Coronary artery (tissue), 2 donors: ENCODE measurements around the gene MAML3.

Experiments used
- DNase-seq: peaks from one replicate; pipeline ENCODE4 v3.0.0-alpha.2; 2017; ENCODE audit warnings: low spot score
- H3K27ac ChIP-seq, 2 donors: fragments of 200-600 bp; sonication (generic); one replicate each; pipeline ENCODE4 v1.5.1; 2016 to 2019
- H3K4me3 ChIP-seq: fragments of 200-600 bp; sonication (generic); 2 replicates; pipeline ENCODE4 v1.5.1; 2016; ENCODE audit warnings: mild to moderate bottlenecking, moderate library complexity
- TF ChIP-seq, protein P1 (sequence below): fragments of 200-600 bp; sonication (generic); IDR thresholded peaks from one replicate; pipeline ENCODE4 v1.5.1; 2019; ENCODE audit warnings: antibody characterized with exemption

The MAML3 gene

DNA sequence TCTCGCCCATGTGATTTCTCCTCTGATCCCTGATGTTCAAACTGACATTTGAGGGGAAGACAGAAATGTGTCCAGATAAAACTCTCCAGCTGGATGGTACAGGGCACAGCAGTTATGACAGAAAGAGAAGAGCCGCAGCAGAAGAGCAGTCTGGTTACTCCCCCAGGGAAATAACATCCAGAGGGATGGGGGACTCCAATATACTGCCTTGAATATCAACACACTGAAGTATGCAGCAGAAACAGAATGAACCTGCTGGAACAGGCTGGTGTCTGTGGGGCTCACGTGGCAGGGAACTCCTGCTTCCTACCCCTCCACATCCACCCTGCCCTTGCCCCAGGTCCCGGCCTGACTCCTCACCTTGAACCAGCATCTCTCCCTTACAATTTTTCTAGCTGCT, 394.9 kb downstream of the MAML3 start:
- Histone ChIP-seq H3K4me3 (no peak overlapping the region), H3K27ac (no peak overlapping the region)
- TF ChIP-seq, protein P1, sequence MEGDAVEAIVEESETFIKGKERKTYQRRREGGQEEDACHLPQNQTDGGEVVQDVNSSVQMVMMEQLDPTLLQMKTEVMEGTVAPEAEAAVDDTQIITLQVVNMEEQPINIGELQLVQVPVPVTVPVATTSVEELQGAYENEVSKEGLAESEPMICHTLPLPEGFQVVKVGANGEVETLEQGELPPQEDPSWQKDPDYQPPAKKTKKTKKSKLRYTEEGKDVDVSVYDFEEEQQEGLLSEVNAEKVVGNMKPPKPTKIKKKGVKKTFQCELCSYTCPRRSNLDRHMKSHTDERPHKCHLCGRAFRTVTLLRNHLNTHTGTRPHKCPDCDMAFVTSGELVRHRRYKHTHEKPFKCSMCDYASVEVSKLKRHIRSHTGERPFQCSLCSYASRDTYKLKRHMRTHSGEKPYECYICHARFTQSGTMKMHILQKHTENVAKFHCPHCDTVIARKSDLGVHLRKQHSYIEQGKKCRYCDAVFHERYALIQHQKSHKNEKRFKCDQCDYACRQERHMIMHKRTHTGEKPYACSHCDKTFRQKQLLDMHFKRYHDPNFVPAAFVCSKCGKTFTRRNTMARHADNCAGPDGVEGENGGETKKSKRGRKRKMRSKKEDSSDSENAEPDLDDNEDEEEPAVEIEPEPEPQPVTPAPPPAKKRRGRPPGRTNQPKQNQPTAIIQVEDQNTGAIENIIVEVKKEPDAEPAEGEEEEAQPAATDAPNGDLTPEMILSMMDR: no peak
- no peak for DNase-seq

DNA sequence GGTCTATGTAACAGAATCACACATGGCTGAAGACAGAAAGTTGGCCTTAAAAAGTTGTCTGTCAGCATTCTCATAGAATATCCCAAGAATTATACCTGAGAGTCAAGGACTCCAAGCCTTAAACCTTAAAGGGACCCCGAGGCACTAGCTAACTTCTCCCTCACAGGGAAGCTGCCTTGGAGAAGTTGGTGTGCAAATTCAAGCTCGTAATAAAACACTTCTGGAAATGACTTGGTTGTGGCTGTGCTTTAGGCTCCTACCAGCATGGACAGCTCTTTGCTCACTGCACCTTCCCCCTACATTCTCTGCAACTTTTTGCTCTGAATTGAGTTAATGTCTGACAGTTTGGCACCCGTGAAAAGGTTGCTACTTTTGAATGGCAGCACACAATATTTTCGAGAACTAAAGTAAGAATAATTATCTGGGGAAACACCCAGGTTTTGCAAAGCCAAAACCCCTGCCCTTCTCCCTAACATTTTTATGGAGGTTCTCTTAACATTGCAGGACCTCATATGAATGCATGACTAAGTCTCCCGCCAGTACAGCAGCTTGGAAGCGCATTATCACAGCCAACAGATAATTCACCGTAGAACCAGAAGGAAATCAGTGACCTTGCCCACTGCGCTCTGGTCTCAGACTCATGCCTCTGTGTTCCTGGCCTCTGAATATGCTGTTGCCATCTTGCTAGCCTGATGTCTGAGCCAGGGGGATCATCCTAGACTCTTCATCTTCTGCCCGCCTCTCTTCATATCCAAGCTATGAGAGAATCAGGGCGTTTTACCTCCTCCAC, 397.4 kb downstream of the MAML3 start:
- Histone ChIP-seq H3K27ac (no peak overlapping the region), H3K4me3 (no peak overlapping the region)
- TF ChIP-seq, protein P1: no peak
- DNase-seq: no peak

DNA sequence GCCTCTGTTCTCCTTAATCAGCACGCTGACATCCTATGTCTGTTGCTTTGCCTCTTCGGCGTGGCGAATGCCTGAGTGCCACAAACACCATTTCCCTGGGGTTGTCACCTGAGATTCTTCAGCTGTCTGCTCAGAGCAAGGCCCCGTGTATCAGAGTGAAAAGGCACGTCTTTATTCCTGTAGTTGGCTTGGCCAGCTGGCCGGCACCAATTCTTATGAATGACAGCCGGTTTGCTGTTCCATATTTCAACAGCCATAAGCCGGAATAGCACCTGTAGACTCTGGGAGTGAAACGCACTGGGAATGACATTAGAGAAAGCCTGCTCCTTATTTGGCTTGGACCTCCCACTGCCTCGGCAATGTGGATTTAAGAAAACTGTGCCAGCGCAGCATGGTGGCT, 399.0 kb downstream of the MAML3 start:
- no peak for DNase-seq
- TF ChIP-seq, protein P1: no peak
- Histone ChIP-seq H3K27ac (no peak overlapping the region), H3K4me3 (no peak overlapping the region)

DNA sequence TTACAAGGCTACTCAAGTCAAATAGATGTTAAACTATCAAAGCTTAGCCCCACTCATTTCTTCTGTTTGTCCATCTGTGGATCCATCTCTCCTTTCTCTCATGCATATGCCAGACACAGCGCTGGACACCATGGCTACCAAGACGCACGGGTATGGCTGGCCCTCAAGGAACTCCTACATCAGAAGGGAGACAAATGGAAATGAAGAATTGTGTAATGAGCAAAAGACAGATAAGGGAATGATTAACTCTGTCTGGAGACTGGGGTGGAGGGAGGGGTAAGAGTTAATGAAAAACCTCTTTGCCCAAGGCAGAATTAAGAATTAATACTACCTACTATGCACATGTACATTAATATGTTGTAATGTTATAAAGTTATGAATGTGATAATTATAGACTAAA, 400.3 kb downstream of the MAML3 start:
- DNase-seq: no peak
- no peak overlapping the region for H3K27ac ChIP-seq
- TF ChIP-seq, protein P1: no peak
- H3K4me3 ChIP-seq: no peak overlapping the region

DNA sequence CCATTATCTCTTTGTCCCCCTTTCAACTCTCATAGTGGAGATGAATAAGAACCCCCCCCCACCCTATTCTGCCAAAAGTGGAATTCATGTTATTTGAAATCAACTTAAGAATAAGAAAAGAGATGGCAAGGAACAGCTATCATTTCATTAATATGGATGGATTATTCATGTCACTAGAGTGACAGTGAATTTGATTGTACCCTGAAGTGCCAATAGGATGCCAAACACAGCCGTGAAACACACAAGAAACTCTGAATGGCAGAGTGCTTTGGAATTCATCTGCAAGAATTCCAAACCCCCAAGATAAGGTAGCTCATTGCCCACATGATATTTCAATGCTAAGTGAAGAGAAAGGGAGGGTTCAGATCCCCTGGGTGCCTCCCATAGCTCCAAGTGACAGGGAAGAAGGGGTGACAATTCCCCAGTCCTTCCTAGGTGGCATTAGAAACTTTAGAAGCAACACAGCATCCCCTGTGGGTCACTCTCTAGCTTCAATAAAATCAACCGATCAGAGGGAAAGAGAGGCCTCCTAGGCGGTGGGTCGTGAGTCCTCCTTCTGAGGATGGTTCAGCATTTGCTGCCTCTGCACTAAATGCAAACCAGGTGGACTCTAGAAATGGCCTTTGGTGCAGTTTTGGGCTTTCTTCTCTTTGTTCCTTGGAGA, 404.0 kb downstream of the MAML3 start:
- DNase-seq: no peak
- TF ChIP-seq, protein P1: no peak
- Histone ChIP-seq H3K27ac (no peak overlapping the region), H3K4me3 (no peak overlapping the region)

DNA sequence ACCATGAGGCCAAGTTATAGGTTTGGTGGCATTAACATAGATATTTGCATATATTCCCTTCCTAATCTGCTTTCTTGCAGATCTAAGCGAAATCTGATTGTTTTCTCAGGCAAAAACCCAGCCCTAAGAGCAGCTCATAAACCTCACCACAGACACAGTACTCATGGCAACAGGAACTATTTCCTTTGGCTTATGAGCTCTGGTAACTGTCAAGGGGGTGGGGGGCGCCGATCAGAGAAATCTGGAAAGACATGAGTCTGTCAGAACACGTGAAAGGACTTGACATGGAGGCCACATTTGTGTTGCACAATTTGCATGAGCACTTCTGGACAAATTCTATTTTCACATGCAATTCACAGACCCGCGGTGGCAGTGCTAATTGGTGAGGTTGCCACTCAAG, 404.6 kb downstream of the MAML3 start:
- no peak overlapping the region for H3K27ac ChIP-seq
- no peak overlapping the region for H3K4me3 ChIP-seq
- TF ChIP-seq, protein P1: no peak
- DNase-seq: no peak
